Measurements from ENCODE around the gene RAB44.
A peak's percentile ranks its signal among the peaks of the same experiment; 100 is the strongest.

The RAB44 gene

DNA sequence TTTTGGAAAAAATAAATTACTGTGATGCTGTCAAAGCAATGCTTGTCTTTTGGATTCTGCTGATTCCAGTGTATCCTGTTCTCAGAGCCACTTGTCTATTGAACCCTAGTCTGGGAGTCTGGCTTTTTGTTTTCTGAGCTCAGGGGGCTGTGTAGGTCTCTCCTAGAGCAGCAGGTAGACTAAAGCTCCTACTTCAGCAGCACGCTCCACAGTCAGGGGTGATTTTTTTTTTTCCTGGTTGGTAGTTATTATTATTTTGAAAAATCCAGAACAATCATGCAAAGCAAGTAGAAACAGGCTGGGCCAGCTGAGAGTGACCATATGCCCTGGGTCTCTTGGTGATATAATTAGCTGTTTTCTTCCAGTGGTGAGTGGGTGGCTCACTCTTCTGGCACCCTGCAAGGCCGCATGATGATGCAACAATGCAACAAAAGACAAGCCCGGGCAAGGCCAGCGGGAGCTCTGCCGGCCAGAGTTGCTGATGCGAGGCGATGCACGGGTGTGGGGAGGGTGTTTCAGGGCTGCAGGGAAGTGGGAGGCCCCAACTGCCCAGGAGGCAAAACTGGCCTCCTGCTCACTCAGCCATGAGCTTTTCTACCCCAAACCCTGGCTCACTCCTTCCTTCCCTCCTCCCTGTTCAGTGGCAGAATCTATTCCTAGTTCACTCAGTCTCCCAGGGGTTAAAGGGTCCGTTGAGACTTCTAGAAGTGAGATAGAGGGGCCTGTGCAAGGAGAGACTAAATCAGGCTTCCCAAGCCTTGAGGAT lies 30.6 kb upstream of the RAB44 start:
- DNase-seq (ENCODE audit: low read depth): no peak

DNA sequence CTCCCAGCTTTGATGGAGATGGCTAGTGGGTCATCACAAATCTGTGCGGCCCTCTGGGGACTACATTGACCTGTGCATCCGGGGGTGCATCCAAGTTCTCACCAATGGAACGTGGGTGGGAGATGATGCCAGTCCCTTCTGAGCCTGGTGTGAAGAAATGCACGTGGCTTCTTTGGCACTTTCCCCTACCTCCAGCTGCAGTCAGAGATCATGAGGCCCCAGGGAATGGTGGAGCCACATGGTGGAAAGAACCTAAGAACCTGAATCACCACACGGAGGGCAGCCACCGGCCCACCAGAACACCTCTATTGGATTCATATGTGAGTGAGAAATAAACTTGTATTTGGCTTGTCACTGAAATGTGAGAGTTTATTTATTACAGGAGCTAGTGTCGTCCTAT lies 29.0 kb upstream of the RAB44 start:
- DNase-seq (ENCODE audit: low read depth): no peak

DNA sequence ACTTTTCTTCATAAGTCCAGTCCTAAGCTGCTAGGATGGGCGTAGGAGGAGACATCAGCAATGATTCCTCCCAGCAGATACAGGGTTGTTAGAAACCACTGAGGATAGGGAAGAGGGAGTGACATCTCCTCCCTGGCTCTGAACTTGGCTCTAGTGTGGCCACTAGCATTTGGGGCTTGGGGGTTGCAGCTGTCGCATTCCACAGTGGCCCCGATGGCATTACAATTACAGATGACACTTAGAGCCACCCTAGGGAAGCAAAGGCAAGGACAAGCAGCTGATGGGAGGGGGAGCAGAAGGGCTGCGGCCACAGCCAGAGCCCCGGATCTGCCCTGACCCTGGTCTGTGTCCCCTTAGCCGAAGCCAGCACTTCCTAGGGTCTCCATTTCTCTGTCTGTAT lies 28.6 kb upstream of the RAB44 start:
- no peak for DNase-seq (ENCODE audit: low read depth)

DNA sequence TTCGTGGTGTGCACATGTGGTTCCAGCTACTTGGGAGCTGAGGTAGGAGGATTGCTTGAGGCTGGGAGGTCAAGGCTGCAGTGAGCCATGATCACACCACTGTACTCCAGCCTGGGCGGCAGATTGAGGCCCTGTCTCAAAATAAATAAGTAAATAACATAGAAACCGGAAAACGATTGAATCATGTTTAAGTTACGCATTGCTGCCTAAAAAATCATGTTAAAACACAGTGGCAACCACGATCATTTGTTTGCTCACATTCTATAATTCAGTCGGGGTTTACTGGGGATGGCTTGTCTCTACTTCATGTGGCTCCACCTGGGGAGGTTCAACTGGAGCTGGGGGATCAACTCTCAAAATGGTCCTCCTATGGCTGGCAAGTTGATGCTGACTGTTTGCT lies 27.4 kb upstream of the RAB44 start:
- DNase-seq (ENCODE audit: low read depth): no peak

DNA sequence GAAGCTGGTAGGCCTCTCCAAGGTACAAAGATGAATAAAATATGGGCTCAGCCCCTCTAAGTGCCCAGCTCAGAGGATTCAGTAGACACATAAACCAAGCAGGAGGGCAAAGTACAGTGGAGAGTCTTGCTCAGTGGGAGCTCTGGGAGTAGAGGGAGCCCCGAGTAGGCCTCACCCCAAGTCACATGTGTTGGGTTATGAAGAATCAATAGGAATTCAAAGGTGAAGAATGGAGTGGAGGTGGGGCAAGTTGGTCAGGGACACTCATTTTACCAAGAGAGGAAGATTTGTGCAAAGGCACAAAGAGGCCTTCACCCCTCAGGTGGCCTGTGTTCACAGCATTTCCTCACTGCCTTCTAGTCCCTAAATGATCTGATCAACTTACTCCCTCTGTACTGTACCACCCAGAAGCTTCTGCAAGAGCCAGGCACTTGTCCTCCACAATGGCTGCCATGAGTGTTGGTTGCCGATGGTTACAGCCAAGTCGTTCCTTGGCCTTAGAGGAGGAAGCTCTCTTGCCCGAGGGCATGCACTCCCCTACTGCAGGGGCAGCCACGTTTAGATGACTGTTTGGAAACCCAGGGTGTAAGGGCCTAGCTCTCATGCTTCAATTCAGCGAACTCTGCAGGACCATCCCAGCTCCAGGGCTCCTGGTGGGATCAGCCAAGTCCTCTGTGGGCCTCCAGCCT lies 25.8 kb upstream of the RAB44 start:
- no peak for DNase-seq (ENCODE audit: low read depth)

DNA sequence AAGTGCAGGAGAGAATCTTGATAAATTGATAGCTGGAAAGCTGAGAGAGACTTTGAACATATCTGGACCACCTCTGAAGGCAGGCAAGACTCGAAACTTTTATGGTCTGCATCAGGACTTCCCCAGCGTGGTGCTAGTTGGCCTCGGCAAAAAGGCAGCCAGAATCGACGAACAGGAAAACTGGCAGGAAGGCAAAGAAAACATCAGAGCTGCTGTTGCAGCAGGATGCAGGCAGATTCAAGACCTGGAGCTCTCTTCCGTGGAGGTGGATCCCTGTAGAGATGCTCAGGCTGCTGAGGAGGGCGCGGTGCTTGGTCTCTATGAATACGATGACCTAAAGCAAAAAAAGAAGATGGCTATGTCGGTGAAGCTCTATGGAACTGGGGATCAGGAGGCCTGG lies 23.7 kb upstream of the RAB44 start:
- no peak for DNase-seq (ENCODE audit: low read depth)

DNA sequence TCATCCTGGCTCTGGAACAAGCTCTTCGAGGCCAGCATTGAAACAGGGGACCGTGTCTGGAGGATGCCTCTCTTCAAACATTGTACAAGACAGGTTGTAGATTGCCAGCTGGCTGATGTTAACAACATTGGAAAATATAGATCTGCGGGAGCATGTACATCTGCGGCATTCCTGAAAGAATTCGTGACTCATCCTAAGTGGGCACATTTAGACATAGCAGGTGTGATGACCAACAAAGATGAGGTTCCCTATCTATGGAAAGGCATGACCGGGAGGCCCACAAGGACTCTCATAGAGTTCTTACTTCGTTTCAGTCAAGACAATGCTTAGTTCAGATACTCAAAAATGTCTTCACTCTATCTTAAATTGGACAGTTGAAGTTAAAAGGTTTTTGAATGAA lies 22.7 kb upstream of the RAB44 start:
- DNase-seq (ENCODE audit: low read depth): no peak

DNA sequence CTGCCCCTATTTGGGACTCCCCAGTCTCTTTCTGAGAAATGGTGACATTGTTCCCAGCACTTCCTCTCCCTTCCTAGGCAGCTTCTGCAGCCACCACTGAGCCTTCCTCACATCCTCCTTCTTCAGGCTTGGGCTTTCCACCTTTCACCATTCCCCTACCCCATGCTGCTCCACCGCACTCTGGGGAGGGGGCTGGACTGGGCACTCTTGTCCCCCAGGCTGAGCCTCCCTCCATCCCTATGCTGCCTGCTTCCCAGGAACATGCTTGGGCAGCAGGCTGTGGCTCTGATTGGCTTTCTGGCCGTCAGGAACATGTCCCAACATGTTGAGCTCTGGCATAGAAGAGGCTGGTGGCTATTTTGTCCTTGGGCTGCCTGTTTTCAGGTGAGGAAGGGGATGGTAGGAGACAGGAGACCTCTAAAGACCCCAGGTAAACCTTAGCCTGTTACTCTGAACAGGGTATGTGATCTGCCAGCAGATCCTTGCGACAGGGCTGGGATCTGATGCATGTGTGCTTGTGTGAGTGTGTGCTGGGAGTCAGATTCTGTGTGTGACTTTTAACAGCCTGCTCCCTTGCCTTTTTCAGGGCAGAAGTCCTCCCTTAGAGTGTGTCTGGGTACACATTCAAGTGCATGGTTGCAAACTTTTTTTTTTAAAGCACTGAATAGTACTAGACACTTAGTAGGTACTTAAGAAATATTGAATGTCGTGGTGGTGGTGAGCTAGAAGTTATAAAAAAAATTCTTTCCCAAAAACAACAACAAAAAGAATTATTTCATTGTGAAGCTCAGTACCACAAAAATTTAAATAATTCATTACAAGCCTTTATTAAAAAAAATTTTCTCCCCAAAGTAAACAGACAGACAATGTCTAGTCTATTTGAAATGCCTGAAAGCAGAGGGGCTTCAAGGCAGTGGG lies 21.2 kb upstream of the RAB44 start:
- no peak for DNase-seq (ENCODE audit: low read depth)

DNA sequence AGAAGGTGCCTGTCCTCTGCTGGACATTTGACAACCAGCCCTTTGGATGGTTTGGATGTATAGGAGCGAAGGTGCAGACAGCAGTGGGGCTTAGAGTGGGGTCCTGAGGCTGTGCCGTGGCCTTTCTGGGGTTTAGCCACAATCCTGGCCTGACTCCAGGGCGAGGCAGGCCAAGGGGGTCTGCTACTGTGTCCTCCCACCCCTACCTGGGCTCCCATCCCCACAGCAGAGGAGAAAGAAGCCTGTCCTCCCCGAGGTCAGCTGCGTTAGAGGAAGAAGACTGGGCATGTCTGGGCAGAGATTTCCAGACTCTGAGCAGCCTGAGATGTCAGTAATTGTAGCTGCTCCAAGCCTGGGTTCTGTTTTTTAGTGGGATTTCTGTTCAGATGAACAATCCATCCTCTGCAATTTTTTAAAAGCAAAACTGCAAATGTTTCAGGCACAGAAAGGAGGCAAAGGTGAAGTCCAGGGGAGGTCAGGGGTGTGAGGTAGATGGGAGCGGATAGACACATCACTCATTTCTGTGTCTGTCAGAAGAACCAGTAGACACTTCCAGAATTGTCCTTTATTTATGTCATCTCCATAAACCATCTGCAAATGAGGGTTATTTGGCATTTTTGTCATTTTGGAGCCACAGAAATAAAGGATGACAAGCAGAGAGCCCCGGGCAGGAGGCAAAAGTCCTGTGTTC lies 20.4 kb upstream of the RAB44 start:
- no peak for DNase-seq (ENCODE audit: low read depth)

DNA sequence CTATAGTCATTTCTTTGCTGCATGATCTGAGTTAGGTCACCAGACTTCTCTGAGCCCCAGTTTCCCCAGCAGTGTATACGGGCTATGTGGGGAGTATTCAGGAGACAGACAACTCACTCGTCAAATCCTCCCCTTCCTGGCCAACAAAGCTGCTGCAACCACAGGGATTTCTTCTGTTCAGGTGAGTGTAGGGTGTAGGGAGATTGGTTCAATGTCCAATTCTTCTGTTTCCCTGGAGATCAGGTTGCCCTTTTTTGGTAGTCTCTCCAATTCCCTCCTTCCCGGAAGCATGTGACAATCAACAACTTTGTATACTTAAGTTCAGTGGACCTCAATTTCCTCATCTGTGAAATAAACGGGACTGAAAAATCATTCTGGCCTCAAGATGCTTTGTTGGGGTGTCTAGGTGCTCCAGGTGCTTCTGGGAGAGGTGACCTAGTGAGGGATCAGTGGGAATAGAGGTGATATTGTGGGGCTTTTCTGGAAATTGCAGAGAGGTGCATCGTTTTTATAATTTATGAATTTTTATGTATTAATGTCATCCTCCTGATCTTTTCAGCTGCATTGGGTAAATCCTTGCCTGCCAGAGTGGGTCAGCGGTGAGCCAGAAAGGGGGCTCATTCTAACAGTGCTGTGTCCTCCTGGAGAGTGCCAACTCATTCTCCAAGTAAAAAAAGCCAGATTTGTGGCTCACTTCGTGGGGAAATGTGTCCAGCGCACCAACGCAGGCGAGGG lies 19.7 kb upstream of the RAB44 start:
- no peak for DNase-seq (ENCODE audit: low read depth)

DNA sequence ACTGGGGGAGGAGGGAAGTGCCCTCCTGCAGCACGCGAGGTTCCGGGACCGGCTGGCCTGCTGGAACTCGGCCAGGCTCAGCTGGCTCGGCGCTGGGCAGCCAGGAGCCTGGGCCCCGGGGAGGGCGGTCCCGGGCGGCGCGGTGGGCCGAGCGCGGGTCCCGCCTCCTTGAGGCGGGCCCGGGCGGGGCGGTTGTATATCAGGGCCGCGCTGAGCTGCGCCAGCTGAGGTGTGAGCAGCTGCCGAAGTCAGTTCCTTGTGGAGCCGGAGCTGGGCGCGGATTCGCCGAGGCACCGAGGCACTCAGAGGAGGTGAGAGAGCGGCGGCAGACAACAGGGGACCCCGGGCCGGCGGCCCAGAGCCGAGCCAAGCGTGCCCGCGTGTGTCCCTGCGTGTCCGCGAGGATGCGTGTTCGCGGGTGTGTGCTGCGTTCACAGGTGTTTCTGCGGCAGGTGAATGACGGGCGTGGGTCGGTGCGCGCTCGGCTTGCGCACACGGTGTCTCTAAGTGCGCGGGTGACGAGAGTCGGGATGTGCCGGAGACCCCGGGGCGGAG lies 19.1 kb upstream of the RAB44 start, which contains the start of gene CDKN1A:
TSS of gene CDKN1A (plus strand) at position 227 of the 555 bp plus-strand sequence. CDS start 5,388 bp downstream, outside the sequence.
- DNase-seq (ENCODE audit: low read depth): peak; percentile 38

DNA sequence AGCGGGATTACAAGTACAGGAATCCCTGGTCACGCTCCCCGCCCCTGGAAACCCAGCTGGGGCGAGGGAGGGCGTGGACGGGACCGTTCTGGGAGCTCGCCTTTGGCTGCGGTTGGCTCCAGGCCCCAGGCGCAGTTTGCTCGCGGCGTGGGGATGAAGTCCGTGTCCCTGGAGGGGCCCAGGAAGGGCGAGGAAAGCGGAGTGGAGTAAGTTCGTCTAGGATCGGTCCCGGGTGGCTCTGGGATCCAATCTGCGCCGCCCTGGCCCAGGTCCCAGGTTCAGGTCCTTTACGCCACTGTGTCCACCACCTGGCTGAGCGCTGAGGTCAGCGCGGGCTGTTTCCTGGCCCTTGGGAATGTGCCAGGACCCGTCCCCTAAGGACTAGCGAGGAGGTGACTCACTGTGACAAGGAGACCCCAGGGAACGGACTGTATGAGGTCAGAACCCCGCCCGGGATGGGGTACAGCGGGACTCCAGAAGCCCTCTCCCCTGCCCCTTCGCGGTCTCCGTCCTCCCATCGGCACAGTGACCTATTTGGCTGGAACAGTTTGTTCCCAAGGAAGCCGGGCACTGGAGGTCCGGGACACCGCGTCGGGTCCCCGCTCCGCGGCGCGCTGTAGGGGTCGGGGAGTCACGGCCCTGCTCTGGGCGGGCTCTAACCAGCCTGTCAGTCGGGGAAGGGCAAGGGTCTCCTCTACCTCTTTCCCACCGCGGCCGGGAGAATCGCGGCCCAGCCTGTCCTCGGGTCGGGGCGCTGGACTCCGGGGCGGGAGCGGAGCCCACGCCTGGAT lies 18.4 kb upstream of the RAB44 start:
- no peak for DNase-seq (ENCODE audit: low read depth)

DNA sequence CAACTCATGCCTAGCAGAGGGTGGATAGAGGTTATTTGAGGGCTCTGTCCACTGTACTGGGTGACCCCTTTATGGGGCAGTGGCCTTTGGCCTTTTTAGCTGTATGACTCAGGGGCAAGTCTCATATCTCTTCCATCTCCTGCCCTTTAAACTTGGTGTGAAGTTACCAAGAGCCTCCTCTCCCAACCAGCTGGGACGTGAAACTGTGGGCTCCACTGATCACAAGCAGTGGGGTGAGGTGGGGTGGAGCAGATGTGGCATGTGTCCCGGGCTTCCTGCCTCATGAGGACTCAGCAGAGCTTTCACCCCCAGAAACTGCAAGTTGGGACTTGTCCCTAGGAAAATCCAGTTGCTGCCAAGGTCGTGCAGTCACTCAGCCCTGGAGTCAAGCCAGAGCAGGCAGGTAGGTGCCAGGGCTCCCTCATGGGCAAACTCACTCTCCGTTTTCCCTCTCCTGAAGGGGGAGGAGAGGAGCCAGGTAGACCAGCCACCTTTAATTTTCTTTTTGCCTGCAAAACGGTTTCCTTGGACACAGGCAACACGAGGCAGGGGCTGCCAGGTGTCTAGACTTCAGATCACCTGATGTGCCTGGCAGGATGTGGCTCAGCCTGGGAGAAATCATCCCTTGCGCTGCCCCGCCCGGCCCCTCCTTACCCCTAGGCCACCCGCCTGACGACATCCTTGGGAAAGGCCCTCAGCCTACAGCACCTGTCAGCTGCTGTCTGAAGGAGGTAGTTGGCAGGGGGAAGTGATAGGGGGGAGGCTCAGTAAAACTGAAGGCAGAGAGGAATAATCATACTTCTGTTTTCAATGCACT lies 15.1 kb upstream of the RAB44 start:
- DNase-seq (ENCODE audit: low read depth): no peak

DNA sequence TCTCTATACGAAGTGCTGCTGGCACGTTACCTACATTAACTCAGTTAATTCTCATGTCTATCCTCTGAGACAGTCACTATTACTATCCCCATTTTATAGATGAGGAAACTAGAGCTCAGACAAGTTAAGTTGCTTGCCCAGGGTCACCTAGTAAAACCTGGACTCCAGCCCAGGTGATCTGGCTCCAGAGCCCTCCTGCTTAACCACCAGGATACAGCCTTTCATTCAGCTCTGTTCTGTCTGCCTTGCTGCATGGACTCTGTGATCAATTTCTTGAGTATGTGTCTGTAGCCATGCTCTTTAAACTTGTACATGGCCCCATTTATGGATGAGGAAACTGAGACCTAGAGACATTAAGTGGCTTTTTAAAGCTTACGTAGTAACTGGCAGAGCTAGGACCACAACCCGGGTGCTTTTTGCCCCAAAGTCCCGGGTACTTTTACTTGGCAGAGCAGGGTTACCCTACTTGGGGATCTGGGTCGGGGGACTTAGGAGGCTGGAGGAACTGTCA lies 14.4 kb upstream of the RAB44 start:
- no peak for DNase-seq (ENCODE audit: low read depth)

DNA sequence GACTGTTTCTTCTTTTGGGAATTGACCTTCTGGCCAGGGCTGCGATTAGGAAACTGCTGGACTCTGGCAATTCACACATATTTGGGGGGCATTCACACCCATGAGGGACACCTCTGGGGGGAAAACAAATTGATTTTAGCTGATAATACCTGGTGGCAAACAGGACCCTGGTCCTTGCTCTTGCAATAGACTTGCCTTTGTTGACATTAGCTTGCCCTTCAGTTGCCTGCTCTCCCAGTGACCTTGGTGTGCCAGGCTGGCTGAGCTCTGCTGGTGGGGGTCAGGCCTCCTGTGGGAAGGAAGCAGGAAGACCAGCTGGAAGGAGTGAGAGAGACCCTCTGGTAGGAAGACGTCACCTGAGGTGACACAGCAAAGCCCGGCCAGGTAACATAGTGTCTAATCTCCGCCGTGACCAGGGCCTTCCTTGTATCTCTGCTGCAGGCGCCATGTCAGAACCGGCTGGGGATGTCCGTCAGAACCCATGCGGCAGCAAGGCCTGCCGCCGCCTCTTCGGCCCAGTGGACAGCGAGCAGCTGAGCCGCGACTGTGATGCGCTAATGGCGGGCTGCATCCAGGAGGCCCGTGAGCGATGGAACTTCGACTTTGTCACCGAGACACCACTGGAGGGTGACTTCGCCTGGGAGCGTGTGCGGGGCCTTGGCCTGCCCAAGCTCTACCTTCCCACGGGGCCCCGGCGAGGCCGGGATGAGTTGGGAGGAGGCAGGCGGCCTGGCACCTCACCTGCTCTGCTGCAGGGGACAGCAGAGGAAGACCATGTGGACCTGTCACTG lies 13.8 kb upstream of the RAB44 start:
- DNase-seq (ENCODE audit: low read depth): no peak

DNA sequence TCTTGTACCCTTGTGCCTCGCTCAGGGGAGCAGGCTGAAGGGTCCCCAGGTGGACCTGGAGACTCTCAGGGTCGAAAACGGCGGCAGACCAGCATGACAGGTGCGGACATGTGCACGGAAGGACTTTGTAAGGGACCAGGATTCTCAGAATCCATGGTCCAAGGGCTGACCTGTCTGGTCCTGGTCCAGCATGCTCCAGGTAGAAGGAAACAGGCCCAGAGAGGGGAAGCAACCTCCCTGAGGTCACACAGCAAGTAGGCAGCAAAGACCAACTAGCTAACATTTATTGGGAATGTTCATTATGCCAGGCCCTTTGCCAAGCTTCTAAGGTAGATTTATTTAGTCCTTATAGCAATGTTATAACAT lies 13.2 kb upstream of the RAB44 start:
- no peak for DNase-seq (ENCODE audit: low read depth)

DNA sequence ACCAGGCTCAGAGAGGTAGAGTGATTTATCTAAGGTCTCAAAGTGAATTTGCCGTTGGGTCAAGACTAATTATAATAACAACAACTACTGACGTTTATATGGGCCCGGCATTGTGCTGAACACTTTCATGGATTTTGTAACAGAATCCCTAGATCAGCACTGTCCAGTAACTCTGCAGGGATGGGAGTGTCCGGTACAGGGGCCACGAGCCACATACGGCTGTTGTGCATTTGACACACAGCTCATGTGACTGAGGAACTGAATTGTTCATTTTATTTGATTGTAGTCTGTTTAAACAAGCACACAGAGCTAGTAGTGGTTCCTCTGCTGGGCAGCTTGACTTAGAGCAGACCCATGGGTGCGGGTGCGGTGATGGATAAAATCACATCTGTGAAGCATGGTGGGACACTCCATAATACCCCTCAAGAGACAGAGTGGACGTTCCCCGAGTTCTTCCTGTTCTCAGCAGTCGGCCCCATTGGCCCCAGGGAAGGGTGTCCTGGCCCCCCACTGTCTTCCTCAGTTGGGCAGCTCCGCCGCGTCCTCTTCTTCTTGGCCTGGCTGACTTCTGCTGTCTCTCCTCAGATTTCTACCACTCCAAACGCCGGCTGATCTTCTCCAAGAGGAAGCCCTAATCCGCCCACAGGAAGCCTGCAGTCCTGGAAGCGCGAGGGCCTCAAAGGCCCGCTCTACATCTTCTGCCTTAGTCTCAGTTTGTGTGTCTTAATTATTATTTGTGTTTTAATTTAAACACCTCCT lies 12.3 kb upstream of the RAB44 start:
- no peak for DNase-seq (ENCODE audit: low read depth)

Measured in stimulated activated CD8-positive, alpha-beta memory T cell treated with anti-CD3 and anti-CD28 coated beads, Interleukin-7, amount 100 ng/mL, for 24 hours (primary cell).